Measurements from ENCODE around the gene TTC31.

DNA sequence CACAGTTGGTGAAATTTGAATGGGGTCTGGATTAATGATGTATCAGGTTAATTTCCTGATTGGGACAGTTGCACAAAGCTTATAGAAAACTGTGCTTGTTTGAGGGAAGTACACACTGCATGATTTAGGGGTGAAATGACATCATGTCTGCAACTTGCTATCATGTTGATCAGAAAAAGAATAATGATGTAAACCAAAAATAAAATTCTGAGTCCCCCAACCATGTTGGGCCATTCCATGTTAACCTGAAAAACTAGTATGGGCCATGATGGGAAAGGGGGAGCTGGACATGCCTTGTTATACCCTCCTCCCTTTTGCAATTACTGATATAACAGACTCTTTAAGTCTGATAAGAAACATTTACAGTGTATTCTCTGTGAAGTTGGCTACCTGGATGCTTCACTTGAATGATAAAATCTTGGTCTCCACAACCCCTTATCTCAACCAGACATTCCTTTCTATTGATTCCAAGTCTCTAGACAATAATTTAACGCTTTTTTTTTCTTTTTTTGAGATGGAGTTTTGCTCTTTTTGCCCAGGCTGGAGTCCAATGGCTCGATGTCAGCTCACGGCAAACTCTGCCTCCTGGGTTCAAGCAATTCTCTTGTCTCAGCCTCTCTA is 32.2 kb upstream of the TTC31 start:
- TF ChIP-seq CTCF (IDR thresholded peaks at IDR 0.05) (no peak), EZH2 (IDR thresholded peaks at IDR 0.05; ENCODE audit: borderline replicate concordance, insufficient read depth, low read depth, low read length, poor library complexity, severe bottlenecking) (no peak)
